Measurements from ENCODE around the gene GATA2. TPM values are rescaled to one million over a fixed set of nuclear protein-coding genes. Genes with fewer than 3 reads are reported as not detected.

Gene GATA2
- total RNA-seq: 10 to 100 TPM in 2 of 4 donors, 1 to 10 TPM in 2; 7.1 to 19.5 (median 9.7) TPM

GRCh38 chr3:128492671-128493569 lies at the start of gene GATA2:
TSS of gene GATA2 (minus strand) at chr3:128493201. CDS start at chr3:128487031, 6,170 bp downstream.
- Histone ChIP-seq H3K4me3 (replicated peaks in 1 of 3) (no peak within 1 kb of the TSS), H3K27ac (no peak within 1 kb of the TSS), H3K9me3 (no peaks in the 10 kb centered on the region), H3K4me1 (peaks cover 19 to 50% of the 10 kb centered on the region in 2 donors), H3K27me3 (peaks cover 33% of the 10 kb centered on the region), H3K36me3 (no peaks in the 10 kb centered on the region)
- TF ChIP-seq POLR2A (IDR thresholded peaks at IDR 0.05): no peak
- TF ChIP-seq, protein P1, sequence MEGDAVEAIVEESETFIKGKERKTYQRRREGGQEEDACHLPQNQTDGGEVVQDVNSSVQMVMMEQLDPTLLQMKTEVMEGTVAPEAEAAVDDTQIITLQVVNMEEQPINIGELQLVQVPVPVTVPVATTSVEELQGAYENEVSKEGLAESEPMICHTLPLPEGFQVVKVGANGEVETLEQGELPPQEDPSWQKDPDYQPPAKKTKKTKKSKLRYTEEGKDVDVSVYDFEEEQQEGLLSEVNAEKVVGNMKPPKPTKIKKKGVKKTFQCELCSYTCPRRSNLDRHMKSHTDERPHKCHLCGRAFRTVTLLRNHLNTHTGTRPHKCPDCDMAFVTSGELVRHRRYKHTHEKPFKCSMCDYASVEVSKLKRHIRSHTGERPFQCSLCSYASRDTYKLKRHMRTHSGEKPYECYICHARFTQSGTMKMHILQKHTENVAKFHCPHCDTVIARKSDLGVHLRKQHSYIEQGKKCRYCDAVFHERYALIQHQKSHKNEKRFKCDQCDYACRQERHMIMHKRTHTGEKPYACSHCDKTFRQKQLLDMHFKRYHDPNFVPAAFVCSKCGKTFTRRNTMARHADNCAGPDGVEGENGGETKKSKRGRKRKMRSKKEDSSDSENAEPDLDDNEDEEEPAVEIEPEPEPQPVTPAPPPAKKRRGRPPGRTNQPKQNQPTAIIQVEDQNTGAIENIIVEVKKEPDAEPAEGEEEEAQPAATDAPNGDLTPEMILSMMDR (IDR thresholded peaks at IDR 0.05): no peak
- 21 to 34% methylated on average over 30 to 56 of the region's 78 CpGs for WGBS, 2 donors
- no peak for DNase-seq
- intact Hi-C loops (cut with DNase I): no loop called here

- Histone ChIP-seq H3K4me3 (replicated peaks in 1 of 3) (no peak overlapping the region), H3K27me3 (no peaks in the 10 kb centered on the region), H3K27ac (no peak overlapping the region), H3K36me3 (no peaks in the 10 kb centered on the region), H3K9me3 (no peaks in the 10 kb centered on the region), H3K4me1 (no peaks in the 10 kb centered on the region)
- intact Hi-C loops (cut with DNase I): no loop called here
- WGBS, 2 donors: 94 to 100% methylated on average over 2 of the region's 2 CpGs
- no peak for DNase-seq
- TF ChIP-seq, protein P1 (IDR thresholded peaks at IDR 0.05): no peak
- no peak for TF ChIP-seq POLR2A (IDR thresholded peaks at IDR 0.05)
Observed at GRCh38 chr3:128541246-128541645, 48.2 kb upstream of the GATA2 start.

DNA sequence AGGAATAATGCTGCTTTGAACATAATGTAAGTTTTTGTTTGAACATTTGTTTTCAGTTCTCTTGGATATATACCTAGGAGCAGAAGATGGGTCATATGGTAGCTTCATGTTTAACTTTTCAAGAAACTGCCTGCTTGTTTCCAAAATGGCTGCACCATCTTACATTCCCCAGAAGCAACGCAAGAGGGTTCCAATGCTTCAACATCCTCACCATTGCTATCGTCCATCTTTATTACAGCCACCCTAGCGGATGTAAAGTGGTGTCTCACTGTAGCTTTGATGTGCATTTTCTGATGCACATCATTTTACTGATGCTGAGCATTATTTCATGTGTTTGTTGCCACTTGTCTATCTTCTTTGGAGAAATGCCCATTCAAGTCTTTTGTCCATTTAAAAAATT lies 46.4 kb upstream of the GATA2 start:
- no peaks in the 10 kb centered on the region for H3K27me3 ChIP-seq
- no peaks in the 10 kb centered on the region for H3K4me1 ChIP-seq
- DNase-seq: no peak
- intact Hi-C loops (cut with DNase I): no loop called here
- H3K9me3 ChIP-seq: no peaks in the 10 kb centered on the region
- no peak overlapping the region for H3K4me3 ChIP-seq (replicated peaks in 1 of 3)
- WGBS, 2 donors: 92 to 94% methylated on average over 3 of the region's 3 CpGs
- H3K27ac ChIP-seq: no peak overlapping the region
- TF ChIP-seq POLR2A (IDR thresholded peaks at IDR 0.05): no peak
- TF ChIP-seq, protein P1 (IDR thresholded peaks at IDR 0.05): no peak
- no peaks in the 10 kb centered on the region for H3K36me3 ChIP-seq

- H3K27ac ChIP-seq: no peak overlapping the region
- no peak for DNase-seq
- no peaks in the 10 kb centered on the region for H3K4me1 ChIP-seq
- TF ChIP-seq, protein P1 (IDR thresholded peaks at IDR 0.05): no peak
- TF ChIP-seq POLR2A (IDR thresholded peaks at IDR 0.05): no peak
- no peaks in the 10 kb centered on the region for H3K27me3 ChIP-seq
- 64 to 78% methylated on average over 4 of the region's 4 CpGs for WGBS, 2 donors
- H3K36me3 ChIP-seq: no peaks in the 10 kb centered on the region
- intact Hi-C loops (cut with DNase I): no loop called here
- H3K9me3 ChIP-seq: no peaks in the 10 kb centered on the region
- H3K4me3 ChIP-seq (replicated peaks in 1 of 3): no peak overlapping the region
Observed at GRCh38 chr3:128537091-128537703, 44.2 kb upstream of the GATA2 start.

Measured in thyroid gland (tissue), 4 donors.